Coronary artery (tissue), 2 donors: ENCODE data around the gene KIF19.
"Not testable (repeated sequence)": the region's sequence is repeated elsewhere in the genome, so short reads cannot be mapped to it uniquely, and the experiment has no call there.

ENCODE experiments used
- DNase-seq: peaks from one replicate; pipeline ENCODE4 v3.0.0-alpha.2; 2017; ENCODE audit warnings: low spot score
- H3K27ac ChIP-seq, 2 donors: fragments of 200-600 bp; sonication (generic); one replicate each; pipeline ENCODE4 v1.5.1; 2016 to 2019
- H3K4me3 ChIP-seq: fragments of 200-600 bp; sonication (generic); 2 replicates; pipeline ENCODE4 v1.5.1; 2016; ENCODE audit warnings: mild to moderate bottlenecking, moderate library complexity
- TF ChIP-seq, protein P1 (sequence below): fragments of 200-600 bp; sonication (generic); IDR thresholded peaks from one replicate; pipeline ENCODE4 v1.5.1; 2019; ENCODE audit warnings: antibody characterized with exemption

KIF19 gene, protein sequence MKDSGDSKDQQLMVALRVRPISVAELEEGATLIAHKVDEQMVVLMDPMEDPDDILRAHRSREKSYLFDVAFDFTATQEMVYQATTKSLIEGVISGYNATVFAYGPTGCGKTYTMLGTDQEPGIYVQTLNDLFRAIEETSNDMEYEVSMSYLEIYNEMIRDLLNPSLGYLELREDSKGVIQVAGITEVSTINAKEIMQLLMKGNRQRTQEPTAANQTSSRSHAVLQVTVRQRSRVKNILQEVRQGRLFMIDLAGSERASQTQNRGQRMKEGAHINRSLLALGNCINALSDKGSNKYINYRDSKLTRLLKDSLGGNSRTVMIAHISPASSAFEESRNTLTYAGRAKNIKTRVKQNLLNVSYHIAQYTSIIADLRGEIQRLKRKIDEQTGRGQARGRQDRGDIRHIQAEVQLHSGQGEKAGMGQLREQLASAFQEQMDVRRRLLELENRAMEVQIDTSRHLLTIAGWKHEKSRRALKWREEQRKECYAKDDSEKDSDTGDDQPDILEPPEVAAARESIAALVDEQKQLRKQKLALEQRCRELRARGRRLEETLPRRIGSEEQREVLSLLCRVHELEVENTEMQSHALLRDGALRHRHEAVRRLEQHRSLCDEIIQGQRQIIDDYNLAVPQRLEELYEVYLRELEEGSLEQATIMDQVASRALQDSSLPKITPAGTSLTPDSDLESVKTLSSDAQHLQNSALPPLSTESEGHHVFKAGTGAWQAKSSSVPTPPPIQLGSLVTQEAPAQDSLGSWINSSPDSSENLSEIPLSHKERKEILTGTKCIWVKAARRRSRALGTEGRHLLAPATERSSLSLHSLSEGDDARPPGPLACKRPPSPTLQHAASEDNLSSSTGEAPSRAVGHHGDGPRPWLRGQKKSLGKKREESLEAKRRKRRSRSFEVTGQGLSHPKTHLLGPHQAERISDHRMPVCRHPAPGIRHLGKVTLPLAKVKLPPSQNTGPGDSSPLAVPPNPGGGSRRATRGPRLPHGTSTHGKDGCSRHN

DNA sequence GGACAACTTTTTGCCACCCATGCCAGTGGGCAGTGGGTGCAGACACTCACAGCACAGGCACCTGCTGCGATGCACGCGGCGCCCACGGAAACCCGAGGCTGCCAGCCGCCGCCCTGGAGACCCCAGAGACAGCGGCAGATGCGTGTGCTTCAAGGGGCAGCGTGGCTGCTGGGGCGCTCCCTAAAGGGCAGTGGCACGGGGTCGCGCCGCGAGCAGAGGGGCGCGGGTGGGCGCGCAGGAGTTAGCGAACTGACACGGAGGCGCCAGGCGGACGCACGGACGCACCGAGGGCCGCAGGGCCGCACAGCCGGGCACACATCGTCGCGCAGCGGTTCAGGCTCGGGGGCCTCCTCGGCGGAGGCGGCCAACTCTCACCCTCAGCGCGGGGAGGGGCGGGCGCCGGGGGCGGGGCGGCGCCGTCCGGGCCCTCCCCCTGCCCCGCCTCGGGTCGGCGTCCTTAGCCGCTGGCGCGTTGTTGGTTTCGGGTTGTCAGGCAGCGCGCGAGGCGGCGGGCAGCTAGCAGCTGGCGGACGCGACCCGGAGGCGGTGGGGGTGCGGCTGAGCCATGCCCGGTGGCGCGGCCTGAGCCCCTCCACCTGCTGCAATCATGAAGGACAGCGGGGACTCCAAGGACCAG, at the start of gene KIF19:
KIF19 (plus strand) TSS at position 484 of the 637 bp plus-strand sequence; CDS start at position 608, 124 bp downstream.
- TF ChIP-seq, protein P1, sequence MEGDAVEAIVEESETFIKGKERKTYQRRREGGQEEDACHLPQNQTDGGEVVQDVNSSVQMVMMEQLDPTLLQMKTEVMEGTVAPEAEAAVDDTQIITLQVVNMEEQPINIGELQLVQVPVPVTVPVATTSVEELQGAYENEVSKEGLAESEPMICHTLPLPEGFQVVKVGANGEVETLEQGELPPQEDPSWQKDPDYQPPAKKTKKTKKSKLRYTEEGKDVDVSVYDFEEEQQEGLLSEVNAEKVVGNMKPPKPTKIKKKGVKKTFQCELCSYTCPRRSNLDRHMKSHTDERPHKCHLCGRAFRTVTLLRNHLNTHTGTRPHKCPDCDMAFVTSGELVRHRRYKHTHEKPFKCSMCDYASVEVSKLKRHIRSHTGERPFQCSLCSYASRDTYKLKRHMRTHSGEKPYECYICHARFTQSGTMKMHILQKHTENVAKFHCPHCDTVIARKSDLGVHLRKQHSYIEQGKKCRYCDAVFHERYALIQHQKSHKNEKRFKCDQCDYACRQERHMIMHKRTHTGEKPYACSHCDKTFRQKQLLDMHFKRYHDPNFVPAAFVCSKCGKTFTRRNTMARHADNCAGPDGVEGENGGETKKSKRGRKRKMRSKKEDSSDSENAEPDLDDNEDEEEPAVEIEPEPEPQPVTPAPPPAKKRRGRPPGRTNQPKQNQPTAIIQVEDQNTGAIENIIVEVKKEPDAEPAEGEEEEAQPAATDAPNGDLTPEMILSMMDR: no peak
- no peak for DNase-seq
- Histone ChIP-seq H3K27ac (no peak within 1 kb of the TSS), H3K4me3 (peak within 1 kb of the TSS; percentile 70)

- no peak for DNase-seq
- Histone ChIP-seq H3K27ac (peak overlapping the region in 1 of 2 donors; percentile 44), H3K4me3 (peak overlapping the region; percentile 5)
- TF ChIP-seq, protein P1: no peak
Observed at GRCh38 chr17:74276541-74277009, 49.5 kb upstream of the KIF19 start.

GRCh38 chr17:74277935-74278334, 48.1 kb upstream of the KIF19 start:
- TF ChIP-seq, protein P1: no peak
- Histone ChIP-seq H3K27ac (no peak overlapping the region), H3K4me3 (no peak overlapping the region)
- DNase-seq: no peak

- H3K27ac ChIP-seq, H3K4me3 ChIP-seq, DNase-seq: not testable (repeated sequence)
Observed at GRCh38 chr17:74279617-74280016, 46.4 kb upstream of the KIF19 start.

DNA sequence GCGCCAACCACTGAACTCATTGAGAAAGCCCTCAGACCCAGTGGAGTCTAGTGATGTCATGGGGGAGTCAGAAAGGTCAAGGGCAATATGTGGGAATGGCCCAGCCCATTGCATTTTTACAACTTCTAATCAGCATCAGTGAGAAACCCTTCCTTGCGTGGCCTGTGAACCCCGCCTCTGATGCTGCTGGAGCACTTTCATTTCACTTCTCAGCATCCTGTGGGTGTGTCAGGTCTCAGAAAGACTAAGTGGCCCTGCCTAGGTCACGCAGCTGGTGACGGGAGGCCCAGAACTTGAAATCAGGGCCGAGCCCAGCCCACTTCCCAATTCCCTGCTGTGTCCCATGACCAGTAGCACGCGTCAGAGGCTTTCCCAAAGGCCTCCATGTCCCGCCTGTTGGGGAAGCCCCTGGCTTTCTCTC, 45.9 kb upstream of the KIF19 start:
- Histone ChIP-seq H3K27ac (no peak overlapping the region), H3K4me3 (no peak overlapping the region)
- no peak for DNase-seq
- TF ChIP-seq, protein P1: no peak

- Histone ChIP-seq H3K27ac (no peak overlapping the region), H3K4me3 (no peak overlapping the region)
- DNase-seq: no peak
- TF ChIP-seq, protein P1: no peak
Observed at GRCh38 chr17:74281799-74282198, 44.2 kb upstream of the KIF19 start.

GRCh38 chr17:74282274-74282586, 43.8 kb upstream of the KIF19 start:
- H3K4me3 ChIP-seq, DNase-seq: not testable (repeated sequence)

More at GRCh38 chr17:74282274-74282586, 43.8 kb upstream of the KIF19 start:
- H3K27ac ChIP-seq: not testable (repeated sequence)
